Globus pallidus (tissue), 1 donor: ENCODE results near the gene RTBDN.

Experiments used
- DNase-seq: peaks from one replicate; pipeline ENCODE4 v3.0.0-alpha.2; 2015; ENCODE audit warnings: low spot score

RTBDN gene

DNA sequence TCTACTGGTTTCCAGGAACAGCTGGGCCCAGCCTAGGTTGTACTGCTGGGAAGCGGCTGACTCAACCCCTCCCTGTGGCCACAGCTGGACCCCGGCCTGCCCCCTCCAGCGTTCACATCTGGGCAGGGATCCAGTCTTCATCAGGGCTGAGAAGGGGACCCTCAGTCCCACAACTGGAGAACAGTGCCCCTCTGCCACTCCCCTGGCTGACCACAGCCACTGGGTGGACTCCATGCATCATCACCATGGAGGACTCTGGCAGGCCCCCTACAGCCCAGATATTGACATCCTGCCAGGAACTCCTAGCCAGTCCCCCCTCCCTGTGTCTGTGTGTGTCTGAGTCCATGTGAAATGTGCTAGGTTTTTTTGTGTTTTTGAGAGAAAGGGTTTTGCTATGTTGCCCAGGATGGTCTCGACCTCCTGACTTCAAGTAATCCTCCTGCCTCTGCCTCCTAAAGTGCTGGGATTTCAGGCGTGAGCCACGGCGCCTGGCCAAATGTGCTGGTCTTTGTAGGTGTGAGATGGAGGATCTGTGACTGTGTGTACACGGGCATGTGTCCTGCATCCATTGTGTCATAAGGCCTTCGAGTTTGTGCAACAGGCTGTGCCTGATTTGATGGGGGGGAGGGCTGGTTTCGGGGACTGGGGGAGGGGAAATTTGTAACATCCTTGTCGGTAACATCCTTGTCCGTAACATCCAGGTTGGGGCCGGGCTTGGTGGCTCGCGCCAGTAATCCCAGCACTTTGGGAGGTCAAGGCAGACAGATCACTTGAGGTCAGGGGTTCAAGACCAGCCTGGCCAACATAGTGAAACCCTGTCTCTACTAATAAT is 55.0 kb downstream of the RTBDN start:
- no peak for DNase-seq

DNA sequence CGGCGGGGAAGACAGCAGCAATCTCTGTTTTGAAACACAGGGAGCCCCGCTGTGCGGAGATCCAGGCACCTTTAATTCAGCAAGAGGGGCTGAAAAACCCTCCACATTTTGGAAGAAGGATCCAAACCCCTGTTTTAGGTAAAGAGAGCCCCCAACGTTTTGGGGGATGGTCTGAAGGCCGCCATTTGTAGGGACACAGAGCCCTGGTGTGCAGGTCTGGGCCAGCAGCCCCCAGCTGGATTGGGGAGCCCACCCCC is 55.5 kb downstream of the RTBDN start:
- DNase-seq = no peak

DNA sequence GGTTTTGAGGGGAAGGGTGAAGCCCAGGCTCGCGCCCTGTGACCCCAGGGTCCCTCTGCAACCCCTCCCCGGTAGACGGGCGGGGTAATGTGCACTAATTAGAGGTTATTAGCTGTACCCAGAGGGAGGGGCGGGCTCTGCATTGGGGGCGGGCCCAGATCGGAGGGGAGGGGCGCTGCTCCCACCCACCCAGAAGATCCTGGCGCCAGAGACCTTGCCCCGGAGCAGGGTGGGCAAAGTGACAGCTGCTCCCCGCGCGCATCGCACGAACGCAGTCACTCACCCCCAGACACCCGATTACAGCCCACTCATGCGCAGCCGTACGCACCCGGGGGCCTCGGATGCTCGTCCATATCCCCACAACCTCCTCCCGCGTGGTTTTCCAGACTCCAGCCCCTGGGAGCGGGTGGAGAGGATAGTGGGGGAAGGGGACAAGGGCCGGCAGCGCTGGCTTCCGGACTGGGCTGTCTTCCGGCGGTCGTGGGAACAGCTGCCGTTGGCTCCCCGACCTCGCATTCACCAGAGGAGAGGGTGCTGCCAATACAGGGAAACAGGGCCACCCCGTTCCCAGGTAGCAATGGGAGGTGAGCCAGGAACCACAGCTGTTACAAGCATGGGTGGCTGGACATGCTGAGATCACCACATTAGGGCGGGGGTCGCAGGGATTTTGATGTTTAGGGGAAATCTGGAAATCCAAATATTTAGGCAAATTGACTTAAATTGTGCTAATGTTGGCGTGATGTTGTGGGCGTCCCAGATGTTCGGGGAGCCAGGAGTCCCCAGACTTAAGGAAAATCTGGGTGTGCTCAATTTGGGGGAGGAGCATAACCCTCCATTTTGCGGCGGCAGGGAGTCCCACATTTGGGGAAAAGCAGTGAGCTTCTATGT is 56.1 kb downstream of the RTBDN start:
- DNase-seq = no peak

DNA sequence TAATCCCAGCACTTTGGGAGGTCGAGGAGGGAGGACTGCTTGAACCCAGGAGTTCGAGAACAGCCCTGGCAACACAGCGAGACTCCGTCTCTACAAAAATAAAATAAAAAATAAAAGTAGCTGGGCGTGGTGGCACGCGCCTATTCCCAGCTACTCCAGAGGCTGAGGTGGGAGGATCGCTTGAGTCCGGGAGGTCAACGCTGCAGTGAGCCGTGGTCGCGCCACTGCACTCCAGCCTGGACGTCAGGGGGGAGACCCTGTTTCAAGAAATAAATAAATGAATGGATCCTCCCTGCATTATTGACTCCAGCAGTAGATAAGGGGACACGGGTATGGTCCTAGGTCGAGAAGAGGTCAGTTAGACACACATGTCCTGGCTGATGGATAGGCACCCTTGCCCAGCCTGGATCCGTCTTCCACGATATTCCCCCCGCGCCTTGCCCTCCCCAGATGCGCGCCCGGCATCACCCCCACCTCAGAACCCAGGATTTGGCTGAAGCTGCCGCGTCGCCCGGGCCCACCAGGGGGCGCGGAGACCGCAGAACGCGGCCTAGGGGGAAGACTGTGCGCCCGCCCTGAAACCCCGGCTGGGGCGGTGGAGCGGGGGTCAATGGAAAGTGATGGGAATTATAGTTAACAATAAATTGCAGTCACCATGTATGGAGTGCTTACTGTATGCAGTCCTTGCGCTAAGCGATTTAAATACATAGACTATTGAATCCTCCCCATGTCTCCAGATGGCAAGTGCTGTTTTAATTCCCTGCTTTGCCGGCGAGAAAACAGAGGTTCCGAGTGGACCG is 57.0 kb downstream of the RTBDN start:
- DNase-seq = peak; percentile 78
